RPMI7951 (cell line): Measurements from ENCODE around the gene EGFR. TPM values are rescaled to one million over a fixed set of nuclear protein-coding genes. Genes with fewer than 3 reads are reported as not detected.

Experiments used
- DNase-seq: peaks from one replicate; pipeline ENCODE4 v3.0.0-alpha.2; 2012; ENCODE audit warnings: low read depth
- total RNA-seq: library from RNA; depleted of rRNA; stranded (reverse); fragments of >200 nt; shearing (Covaris generic); gene quantifications from 2 replicates; pipeline ENCODE4 v1.2.3, GENCODE V29; 2014

The EGFR gene
- total RNA-seq, 1 experiment from 2014 or later: 40.9 TPM

- DNase-seq: no peak
These were observed 12.3 kb upstream of the EGFR start for GRCh38 chr7:55006499-55006898.

DNA sequence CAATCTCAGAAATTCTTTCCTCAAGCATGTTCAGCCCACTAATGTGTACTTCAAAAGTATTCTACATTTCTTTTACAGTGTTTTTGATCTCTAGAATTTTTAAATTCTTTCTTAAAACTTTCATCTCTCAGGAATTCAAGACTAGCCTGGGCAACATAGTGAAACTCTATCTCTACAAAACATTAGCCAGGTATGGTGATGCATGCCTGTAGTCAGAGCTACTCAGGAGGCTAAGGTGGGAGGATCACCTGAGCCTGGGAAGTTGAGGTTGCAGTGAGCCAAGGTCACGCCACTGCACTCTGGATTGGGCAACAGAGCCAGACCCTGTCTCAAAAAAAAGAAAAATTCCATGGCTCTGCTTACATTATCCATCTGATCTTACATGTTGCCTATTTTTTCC lies 5.0 kb upstream of the EGFR start:
- no peak for DNase-seq

GRCh38 chr7:55016061-55016745 lies 2.6 kb upstream of the EGFR start:
- no peak for DNase-seq

- no peak for DNase-seq
These were observed 2.1 kb upstream of the EGFR start for GRCh38 chr7:55016746-55017090.

- DNase-seq: no peak
These were observed 976 bp upstream of the EGFR start for GRCh38 chr7:55017841-55018240.

- DNase-seq: peak; percentile 45
These were observed 424 bp downstream of the EGFR start for GRCh38 chr7:55019191-55019690.

GRCh38 chr7:55019691-55020465 lies 1.1 kb downstream of the EGFR start:
- no peak for DNase-seq

- no peak for DNase-seq
These were observed 1.7 kb downstream of the EGFR start for GRCh38 chr7:55020466-55020871.

- DNase-seq: no peak
These were observed 2.2 kb downstream of the EGFR start for GRCh38 chr7:55021053-55021452.

GRCh38 chr7:55022002-55022985 lies 3.5 kb downstream of the EGFR start:
- DNase-seq: peak; percentile 50

DNA sequence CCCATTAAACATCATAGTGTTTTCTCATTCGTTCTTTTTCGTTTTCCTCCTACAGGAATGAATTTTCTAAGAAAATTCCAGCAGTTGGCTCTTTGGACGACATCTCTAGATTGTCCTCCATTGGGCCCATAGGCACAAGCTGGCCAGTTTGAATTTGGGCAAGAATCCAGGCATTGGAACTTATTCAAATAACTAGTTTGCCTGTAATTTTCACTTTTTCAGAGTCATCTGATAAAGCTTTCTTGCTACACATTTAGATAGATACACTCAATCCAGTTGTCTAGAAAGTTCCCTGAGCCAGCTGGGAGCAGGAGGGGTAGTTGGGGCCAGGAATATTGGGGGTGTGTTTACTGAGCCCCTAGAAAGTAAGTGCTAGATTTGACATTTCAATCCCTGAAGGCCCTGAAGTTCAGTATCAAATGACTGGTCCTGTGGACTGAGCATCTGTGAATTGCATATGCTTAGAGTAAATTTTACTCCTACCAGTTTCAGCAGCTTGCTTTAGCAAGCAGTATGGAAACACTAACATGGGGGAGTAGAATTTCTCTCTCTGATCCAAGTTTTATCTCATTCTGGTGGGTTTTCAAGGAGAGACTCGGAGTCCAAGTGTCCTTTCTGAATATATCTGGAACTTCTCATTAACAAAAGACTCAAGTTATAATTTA lies 5.2 kb downstream of the EGFR start:
- DNase-seq: peak; percentile 22

GRCh38 chr7:55024776-55025175 lies 6.0 kb downstream of the EGFR start:
- peak; percentile 72 for DNase-seq

- peak; percentile 60 for DNase-seq
These were observed 7.4 kb downstream of the EGFR start for GRCh38 chr7:55026086-55026790.

DNA sequence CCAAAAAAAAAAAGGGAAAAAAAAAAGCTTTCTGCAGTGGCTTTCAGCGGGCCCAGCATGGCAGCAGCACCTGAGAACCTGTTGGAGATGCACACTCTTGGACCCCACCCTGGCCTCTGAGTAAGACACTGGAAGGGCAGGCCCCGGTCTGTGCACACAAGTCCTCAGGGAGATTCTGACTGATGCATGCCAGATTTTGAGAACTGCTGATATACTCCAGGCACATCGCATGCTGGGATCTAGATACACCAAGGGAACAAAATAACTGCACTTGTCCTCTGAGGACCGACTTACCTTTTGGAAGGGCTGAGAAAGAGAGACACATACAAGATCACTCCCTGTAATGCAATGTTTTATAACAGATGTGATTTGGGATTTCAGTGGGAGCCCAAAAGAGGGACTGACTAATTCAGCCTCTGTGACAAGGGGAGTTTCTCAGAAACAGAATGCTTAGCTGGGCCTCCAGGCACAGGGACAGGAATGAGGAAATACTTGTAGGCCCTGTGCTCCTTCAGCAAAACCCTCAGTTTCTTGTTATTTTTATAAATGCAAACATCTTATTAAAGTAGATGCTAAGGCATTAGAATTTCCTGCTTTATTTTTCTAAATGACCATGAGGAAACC lies 8.2 kb downstream of the EGFR start:
- peak; percentile 54 for DNase-seq

DNA sequence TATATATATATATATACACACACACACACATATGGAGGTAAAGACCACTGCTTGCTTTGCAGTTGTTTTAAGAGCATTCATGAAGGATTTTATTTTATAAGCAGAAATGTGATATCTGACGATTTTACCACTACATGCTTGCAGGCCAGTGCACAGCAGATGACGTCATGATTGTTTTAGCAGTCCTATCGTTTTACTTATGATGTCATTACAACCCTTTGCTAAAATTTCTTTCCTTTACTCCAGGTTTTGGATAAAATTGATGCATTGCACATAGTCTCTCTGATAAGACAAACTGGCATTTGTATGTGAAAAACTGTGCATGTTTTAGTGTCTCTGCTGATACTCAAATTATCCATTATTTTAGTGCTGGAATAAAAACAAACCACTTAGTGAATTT lies 9.2 kb downstream of the EGFR start:
- DNase-seq: no peak

DNA sequence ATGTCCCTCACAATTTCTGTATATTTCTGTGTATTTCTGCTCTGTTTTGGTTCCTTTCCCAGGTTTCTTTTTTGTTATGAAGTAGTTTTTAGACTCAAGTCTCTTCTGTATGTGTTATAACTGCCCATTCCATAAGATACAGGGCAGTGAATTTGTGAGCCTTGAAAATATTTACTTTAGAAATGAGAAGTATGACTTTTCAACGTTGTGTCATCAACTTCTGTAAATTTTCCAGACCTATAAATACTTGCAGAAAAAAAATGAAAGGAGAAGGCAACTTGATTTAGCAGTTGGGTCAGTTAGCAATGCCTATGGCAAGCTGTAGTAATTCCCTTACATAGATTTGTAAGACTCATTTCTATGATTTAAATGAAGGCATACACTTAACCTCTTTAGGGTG lies 11.5 kb downstream of the EGFR start:
- no peak for DNase-seq

DNA sequence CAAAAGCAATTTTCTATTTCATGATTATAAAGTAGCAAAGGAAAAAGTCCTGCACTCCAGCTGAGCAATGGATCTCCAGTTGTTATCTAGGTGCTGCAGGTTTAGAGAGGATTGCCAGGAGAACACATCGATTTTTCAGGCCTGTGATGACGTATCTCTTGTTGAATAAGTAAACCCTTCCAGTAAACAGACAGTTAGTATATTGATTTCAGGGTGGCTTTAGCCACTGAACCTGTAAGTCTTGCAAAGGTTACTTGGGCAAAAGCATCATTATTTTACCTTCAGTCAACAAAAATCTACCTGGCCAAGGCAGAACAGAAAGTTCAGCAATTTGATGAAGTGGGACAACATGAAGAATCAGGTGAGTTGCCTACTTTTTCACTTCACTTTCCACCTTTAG lies 12.3 kb downstream of the EGFR start:
- DNase-seq: no peak

- no peak for DNase-seq
These were observed 13.4 kb downstream of the EGFR start for GRCh38 chr7:55032069-55032699.

DNA sequence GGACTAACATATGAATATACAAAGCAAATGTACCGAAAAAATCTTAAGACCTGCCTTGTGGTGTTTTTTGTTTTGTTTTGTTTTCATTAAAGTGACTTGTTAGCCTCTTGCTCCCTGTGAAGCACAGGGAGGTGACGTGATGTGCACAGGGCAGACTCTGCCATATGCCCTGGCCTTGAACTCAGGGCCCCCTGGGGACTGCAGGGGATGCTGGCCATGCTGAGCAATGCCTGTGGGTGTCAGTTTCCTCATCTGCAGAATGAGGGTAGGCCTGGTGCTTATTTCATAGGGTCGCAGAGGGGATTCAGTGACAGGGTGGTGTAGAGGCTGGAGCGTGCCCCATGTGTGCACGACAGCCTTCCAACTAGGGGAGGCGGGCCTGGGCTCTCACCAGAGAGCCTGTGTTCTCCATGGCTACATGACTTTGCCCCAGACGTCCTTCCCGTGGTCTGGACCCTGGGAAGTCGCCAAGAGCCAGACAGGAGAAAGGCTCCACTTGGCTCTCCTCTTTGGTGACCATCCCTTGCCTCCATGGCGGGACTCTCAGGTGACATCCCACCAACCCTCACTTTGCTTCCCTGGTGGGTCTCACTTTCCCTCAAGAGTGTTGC lies 14.5 kb downstream of the EGFR start:
- no peak for DNase-seq

DNA sequence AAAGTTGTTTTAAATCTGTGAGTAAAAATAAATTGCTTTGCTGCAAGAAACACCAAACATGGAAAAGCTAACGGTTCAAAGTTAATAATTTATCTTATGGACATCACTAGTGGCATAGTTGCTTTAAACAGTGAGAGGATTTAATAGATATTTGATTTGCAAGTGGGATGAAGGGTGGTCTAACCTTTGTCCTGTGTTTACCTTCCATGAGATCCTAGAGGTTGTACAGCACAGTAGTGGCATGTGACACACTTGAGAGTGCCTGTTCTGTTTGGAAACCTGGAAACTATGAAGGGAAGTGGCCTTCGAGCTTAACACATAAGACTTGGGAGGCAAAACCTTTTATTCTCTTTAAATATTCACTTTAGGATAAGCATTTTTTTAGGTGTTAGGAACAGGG lies 16.0 kb downstream of the EGFR start:
- DNase-seq: no peak
